Activated CD4-positive, alpha-beta T cell treated with anti-CD3 and anti-CD28 coated beads, Interleukin-2, amount 50 U/mL, for 48 hours (primary cell): ENCODE measurements around the gene NAALADL1.

ENCODE experiments used
- DNase-seq, 2 experiments: peaks; one replicate each; pipeline ENCODE4 v3.0.0-alpha.2; 2020

NAALADL1 gene, protein sequence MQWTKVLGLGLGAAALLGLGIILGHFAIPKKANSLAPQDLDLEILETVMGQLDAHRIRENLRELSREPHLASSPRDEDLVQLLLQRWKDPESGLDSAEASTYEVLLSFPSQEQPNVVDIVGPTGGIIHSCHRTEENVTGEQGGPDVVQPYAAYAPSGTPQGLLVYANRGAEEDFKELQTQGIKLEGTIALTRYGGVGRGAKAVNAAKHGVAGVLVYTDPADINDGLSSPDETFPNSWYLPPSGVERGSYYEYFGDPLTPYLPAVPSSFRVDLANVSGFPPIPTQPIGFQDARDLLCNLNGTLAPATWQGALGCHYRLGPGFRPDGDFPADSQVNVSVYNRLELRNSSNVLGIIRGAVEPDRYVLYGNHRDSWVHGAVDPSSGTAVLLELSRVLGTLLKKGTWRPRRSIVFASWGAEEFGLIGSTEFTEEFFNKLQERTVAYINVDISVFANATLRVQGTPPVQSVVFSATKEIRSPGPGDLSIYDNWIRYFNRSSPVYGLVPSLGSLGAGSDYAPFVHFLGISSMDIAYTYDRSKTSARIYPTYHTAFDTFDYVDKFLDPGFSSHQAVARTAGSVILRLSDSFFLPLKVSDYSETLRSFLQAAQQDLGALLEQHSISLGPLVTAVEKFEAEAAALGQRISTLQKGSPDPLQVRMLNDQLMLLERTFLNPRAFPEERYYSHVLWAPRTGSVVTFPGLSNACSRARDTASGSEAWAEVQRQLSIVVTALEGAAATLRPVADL

DNA sequence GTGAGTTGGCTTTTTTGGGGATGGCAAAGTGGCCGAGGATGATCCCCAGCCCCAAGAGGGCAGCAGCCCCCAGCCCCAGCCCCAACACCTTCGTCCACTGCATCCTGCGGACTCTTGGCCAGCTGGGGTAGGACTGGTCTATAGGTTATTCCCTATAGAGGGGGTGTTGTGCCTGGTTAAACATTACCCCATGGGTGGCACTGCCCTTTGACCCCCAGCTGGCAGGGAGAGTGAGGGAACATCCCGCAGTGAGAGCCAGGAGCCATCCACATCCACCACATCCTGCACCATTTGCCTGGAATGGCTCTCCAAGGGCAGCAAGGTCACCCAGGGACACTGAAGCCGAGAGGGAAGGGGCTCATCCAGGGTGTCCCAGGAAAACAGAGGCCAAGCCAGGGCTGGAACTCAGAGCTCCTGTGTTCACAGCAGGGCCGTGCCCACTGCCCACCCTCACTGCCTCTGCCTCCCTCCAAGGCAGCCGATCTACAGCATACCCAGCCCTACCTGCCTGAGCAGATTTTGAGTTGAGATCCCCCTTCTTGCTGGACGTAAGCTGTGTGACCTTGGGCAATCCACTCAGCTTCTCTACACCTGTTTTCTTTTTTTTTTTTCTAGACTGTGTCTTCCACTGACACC, at the start of gene NAALADL1:
Gene NAALADL1 (minus strand): TSS at position 135 of the 636 bp plus-strand sequence. CDS start 32 bp downstream, at position 103.
- no peak for DNase-seq

DNA sequence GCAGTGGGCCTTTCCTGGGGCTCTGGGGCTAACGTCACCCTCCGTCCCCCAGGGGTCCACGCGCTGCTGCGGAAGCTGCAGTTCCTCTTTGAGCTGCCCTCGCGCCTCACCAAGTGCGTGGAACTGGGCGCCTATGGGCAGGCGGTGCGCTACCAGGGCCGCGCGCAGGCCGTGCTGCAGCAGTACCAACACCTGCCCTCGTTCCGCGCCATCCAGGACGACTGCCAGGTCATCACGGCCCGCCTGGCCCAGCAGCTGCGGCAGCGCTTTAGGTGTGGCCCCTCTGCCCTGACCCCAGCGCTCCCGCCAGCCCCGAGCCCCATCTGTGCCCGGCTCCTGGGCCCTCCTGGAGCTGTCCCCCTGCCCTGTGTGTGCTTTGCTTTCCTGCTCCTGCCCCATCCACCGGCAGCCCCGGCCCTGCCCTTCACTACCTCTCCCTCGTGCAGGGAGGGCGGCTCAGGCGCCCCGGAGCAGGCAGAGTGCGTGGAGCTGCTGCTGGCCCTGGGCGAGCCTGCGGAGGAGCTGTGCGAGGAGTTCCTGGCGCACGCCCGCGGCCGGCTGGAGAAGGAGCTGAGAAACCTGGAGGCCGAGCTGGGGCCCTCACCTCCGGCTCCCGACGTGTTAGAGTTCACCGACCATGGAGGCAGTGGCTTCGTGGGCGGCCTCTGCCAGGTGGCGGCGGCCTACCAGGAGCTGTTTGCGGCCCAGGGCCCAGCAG, 49.6 kb upstream of the NAALADL1 start:
- DNase-seq, result no peak

DNA sequence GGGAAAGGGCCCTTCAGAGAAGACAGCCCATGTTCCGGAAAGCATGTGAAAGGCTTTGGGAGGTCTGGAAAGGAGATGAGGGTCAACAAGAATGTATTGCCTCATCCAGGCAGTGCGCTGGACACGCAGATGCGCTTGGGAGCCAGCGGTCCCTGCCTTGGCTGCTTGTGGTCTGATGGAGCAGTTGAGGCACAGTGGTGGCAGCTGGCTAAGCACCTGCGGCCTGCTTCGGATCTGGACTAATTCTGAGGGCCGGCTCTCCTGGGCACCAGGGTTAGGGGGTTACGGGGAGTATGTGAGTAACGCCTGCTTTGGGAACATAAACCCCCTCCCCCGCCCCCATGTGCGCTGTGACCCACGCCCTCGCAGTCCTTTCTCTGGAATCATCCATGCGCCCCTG, 48.7 kb upstream of the NAALADL1 start:
- DNase-seq, result no peak

DNA sequence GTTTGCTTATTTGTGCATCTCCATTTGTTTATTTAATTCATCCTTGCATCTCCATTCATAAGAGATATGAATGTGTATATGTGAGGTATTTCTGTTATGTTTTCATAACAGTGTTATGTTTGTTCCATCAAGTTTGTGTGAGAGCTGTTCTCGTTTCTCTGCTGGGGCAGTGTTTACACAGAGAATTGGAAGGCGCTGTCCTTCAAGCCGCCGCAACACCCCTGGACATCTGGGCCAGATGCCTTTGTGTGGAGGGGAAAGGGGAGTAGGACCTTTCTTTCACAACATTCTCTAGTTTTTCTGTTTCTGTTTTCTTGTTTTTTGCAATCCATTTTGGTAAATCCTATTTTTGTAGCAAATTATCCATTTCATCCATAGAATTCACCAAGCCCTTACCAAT, 46.3 kb upstream of the NAALADL1 start:
- no peak for DNase-seq

DNA sequence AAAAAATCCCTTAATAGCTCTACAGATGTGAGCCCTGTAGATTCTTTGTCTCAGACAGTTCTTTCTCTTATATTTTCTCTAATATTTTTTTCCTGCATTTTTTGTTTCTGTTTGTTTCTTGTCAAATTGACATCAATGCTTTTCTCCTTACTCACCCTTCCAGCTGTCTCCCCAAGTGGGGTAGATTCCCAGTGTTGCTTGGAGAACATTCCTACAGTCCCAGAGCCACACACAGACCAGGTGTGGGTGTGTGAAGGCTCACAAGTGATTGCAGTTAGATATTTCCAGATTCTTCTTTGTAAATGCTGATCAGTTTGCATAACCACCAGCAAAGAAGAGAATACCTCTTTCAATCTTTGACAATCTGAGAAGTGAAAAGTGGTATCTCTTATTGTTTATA, 45.1 kb upstream of the NAALADL1 start:
- DNase-seq, result no peak

DNA sequence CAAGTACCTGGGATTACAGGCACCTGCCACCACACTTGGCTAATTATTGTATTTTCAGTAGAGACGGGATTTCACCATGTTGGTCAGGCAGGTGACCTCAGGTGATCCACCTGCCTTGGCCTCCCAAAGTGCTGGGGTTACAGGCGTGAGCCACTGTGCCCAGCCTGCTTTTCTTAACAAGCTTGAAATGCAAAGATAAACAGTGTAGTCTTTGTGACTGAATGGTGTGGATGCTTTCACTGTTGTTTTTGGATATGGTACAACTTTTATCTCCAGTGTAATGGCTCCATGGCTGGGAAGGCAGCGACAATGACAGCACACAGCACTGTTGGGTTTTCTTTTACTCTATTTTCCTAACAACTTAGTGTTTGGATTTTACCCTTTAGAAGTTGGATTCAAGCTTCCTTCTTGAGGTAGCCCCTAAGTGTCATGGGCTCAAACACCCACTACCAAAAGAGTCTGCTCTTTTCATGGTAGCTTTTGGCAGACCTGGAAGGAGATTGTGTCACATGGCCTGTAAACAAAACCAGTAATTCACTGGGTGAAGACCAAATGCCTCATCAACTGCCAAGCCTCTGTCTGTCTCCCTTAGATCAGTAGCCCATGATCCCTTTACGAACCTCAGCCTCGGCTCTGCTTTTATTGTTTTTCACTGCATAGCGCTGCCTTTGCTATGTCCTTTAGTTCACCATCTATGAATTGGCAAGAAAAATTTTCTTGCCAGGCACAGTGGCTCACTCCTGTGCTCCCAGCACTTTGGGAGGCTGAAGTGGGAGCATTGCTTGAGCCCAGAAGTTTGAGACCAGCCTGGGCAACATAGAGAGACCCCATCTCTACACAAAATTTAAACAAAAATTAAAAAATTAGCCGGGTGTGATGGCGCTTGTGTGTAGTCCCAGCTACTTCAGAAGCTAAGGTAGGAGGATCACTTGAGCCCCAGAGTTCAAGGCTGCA, 44.1 kb upstream of the NAALADL1 start:
- no peak for DNase-seq

DNA sequence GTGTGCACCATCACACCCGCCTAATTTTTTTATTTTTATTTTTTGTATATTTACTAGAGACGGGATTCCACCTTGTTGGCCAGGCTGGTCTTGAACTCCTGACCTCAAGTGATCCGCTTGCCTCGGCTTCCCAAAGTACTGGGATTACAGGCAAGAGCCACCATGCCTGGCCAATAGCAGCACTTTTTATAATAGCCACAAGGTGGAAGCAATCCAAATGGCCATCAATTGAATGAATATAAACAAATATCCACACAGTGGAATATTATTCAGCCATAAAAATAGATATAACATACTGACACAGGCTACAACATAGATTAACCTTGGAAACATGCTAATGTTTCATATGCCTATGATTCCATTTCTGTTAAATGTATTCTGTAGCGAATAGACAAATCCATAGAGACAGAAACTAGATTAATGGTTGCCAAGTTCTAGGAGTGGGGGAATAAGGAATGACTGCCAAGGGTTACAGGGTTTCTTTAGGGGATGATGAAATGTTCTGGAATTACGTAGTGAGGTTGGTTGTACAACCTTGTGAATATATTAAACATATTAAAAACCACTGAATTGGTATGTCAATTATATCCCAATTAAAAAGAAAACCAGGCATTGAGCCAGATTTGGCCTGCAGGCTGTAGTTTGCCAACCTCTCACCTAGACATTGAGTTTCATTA, 42.5 kb upstream of the NAALADL1 start:
- DNase-seq, result no peak

DNA sequence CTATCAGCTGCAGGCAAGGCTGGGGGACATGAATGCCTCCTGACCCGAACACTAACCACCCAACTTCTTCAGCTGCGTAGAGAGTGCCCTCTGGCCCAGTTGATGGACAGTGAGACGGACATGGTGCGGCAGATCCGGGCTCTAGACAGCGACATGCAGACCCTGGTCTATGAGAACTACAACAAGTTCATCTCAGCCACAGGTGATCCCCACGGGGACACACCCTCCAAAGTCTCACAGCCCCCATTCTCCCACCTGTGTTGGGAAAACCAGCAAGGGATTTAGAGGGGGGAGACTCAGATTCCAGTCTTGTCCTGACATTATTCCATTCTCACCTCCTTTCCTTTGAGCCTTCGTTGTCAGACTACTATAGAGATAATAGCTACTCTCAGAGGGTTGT, 38.6 kb upstream of the NAALADL1 start:
- DNase-seq, result no peak

DNA sequence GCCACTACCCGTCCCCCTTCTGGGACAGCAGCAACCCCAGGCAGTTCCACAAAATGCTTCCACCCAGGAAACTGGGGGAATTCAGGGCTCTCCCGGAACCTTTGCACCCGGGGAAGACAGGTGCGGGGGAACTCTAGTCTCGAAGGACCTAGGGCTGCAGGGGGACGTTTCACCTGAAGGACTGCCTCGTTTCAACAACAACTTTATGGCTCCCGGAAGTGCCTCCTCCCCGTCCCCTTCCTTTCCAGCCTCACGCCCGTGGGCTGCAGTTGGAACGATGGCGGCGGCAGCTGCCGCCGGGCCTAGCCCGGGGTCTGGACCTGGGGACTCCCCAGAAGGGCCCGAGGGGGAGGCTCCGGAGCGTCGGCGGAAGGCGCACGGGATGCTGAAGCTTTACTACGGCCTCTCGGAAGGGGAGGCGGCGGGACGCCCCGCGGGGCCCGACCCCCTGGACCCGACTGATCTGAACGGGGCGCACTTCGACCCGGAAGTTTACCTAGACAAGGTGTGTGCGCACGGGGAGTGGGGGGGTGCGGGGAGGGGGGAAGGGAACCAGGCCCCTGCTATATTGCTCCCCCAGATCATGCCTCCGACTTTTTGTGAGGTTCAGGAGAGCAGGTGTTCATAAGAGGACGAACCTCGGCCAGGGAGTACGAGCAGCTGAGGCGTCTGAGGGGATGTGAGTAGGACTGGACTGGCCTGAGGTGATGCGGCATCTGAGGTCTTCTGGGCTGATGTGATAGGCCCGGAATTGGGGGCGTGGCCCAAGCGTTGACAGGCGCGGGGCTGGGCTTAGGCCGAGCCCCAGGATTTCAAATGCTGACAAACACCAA, 37.8 kb upstream of the NAALADL1 start, which contains the start of gene VPS51:
Gene VPS51 (plus strand): TSS at position 241 of the 833 bp plus-strand sequence. CDS start 37 bp downstream, at position 278.
- peak; percentile 86 to 89 for DNase-seq

DNA sequence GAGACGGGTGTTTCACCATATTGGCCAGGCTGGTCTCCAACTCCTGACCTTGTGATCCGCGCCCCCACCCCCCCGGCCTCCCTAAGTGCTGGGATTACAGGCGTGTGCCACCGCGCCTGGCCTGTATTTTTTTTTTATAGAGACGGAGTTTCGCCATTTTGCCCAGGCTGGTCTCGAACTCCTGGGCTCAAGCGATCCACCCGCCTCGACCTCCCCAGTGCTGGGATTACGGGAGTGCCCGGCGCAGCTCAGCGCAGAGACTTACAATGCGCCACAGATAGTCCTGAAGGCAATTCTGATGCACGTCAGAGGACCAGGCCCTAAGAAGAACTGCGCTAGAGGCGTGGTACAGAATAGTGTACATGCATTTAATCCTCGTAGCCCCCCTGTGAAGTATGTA, 37.1 kb upstream of the NAALADL1 start:
- no peak for DNase-seq

DNA sequence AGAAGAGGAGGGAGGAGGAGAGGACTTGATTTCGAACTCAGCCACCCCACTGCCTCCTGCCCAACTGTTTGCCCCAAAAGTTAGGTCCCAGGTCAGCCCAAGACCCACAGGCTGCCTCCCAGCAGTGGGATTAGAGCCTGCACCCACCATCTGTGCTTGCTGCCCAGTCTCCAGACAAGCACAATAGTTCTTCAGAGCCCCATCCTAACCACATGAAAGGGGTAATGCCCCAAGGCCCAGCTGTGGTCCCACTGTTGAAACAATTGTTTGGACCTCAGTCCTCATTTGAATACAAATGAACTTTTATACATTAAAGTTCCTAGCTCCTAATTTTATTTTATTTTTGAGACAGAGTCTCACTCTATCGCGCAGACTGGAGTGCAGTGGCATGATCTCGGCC, 32.3 kb upstream of the NAALADL1 start:
- no peak for DNase-seq

DNA sequence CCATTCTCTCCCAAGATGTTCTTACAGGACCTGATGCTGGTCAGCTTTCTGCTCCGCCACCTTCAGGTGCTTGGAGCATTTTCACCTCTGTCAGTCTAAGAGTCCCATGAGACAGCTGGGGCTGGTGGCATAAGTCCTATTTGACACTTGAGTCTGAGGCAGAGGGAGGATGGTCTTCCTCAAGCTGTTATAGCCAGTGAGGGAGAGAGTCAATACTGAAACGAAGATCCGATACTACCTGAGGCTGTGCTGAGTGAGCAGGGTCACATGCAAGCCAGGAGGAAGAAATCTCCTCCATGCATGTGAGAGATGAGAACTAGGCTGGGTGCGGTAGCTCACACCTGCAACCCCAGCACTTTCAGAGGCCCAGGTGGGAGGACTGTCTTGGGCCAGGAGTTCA, 31.3 kb upstream of the NAALADL1 start:
- DNase-seq, result no peak

DNA sequence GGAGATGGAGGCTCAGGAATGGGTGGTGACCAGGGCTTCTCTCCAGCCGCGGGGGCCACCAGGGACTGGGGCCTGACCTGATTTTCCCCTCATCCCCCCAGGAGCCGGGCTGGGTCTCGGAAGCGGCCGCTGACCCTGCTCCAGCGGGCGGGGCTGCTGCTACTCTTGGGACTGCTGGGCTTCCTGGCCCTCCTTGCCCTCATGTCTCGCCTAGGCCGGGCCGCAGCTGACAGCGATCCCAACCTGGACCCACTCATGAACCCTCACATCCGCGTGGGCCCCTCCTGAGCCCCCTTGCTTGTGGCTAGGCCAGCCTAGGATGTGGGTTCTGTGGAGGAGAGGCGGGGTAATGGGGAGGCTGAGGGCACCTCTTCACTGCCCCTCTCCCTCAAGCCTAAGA, 29.5 kb upstream of the NAALADL1 start:
- DNase-seq, result no peak

DNA sequence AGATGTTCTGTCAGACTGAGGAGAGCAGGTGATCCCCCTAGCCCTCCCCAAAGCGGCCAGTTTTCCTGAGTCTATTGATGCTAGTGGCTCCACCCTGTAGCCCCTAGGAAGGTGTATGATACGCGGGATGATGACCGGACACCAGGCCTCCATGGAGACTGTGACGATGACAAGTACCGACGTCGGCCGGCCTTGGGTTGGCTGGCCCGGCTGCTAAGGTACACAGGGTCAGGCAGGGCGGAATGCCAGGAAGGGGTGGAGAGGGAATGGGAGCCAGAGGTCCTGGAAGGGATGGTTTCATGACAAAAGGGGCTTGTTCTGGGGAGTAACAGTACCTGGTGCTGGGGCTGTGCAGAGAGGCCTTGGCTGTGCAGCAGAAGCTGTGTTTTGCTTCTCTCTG, 28.9 kb upstream of the NAALADL1 start:
- DNase-seq, result no peak

DNA sequence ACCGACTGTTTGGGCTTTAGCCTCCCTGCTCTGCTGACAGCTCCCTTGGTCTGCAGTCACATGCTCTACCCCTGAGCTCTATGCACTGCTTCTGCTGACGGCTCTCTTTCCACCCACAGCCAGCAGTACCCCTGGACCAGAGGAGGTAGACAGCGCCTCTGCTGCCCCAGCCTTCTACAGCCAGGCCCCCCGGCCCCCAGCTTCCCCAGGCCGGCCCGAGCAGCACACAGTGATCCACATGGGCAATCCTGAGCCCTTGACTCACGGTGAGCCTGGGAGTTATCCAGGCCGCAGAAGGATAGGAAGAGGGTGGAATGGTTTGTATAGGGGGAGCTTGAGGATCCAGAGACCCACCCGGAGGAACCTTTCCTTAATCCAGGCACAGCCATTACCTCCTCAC, 28.5 kb upstream of the NAALADL1 start:
- DNase-seq, result no peak

DNA sequence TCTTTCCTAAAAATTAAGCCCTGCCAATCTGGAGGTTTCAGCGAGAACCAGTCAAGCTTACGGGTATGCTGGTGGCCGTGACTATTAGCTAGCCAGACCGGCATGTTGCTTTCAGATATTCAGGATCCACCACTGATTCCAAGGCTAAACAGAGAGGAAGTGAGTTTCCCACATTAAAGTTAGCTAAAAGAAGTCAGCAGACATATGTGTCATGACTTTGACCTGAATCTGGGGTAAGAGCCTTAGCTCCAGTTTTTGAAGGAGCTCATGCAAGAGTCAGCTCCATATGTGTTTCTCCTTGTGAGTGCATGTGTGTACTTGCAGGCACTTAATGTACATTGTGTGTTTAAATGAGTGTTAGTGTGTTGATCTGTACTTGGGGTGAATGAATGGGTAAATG, 27.1 kb upstream of the NAALADL1 start:
- no peak for DNase-seq

DNA sequence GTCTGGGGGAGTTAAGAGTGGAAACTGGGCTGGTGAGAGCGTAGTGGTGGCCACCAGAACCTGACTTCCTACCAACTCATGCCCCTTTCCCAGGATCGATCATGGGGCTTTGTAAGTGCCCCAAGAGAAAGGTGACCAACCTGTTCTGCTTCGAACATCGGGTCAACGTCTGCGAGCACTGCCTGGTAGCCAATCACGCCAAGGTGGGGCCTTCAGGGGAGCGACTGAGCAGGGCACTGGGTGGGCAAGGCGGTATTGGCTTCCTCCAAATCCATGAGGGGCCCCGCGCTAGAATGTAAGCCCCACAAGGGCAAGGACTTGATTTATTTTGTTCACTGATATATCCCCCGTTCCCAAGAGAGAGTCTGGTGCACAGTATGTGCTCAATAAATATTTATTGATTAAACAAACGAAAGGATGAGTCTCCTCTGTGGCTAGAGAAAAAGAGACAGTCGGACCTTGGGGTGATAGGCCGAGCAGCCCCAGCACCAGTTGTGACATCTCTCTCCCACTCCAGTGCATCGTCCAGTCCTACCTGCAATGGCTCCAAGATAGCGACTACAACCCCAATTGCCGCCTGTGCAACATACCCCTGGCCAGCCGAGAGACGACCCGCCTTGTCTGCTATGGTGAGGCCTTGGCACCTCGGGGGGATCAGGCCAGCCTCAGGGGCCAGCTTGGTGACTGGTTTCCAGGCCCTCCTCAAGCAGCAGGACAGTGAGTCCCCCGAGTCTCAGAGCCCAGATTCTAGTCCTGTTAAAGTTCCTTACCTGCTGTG, 26.4 kb upstream of the NAALADL1 start:
- DNase-seq, result no peak

DNA sequence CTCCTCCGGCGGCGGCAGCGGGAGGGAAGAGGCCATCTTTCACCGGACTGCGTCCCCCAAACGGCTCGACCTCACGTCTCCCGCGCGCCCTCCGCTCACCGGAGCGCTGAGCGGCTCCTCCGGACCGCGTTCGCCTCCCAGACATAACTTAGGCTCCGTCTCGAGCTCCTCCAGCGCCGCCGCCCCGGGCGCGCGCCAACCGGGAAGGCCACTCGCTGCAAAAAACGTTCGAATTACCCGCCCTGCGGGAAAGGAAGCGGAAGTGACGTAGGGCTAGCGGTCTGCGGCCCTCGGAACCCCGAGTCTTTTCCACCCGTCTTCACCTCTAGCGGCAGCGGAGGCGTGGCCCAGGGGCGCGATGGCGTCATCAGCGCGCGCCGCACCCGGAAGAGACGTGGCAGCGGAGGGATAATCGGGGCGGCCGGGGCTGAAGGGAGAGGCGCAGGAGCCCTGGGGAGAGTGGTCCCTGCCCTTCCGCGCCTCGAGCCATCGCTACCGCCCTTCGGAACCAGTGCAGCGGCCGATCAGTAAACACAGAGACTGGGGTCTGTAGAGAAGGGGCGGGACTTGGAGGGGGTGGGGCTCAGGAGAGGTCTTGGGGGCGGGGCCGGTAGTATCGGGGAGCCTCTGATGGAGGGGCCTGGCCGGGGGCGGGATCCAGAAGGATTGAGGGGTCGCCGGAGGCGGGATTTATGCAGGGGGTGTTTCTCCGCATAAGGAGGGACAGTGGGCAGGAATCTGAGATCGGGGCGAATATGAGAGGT, 25.7 kb upstream of the NAALADL1 start, which contains the start of the genes CDCA5 and ZFPL1:
Gene CDCA5 (minus strand): TSS at position 207 of the 764 bp plus-strand sequence. CDS start 62 bp downstream, at position 145.
Gene ZFPL1 (plus strand): TSS at position 389 of the 764 bp plus-strand sequence. CDS start 477 bp downstream, outside the sequence.
- DNase-seq, result peak; percentile 95 to 97
